ENCODE results near the gene SMAD3. TPM values are rescaled to one million over a fixed set of nuclear protein-coding genes. Genes with fewer than 3 reads are reported as not detected.

Gene SMAD3
- polyA plus RNA-seq, 1 donor: 29.7 TPM

DNA sequence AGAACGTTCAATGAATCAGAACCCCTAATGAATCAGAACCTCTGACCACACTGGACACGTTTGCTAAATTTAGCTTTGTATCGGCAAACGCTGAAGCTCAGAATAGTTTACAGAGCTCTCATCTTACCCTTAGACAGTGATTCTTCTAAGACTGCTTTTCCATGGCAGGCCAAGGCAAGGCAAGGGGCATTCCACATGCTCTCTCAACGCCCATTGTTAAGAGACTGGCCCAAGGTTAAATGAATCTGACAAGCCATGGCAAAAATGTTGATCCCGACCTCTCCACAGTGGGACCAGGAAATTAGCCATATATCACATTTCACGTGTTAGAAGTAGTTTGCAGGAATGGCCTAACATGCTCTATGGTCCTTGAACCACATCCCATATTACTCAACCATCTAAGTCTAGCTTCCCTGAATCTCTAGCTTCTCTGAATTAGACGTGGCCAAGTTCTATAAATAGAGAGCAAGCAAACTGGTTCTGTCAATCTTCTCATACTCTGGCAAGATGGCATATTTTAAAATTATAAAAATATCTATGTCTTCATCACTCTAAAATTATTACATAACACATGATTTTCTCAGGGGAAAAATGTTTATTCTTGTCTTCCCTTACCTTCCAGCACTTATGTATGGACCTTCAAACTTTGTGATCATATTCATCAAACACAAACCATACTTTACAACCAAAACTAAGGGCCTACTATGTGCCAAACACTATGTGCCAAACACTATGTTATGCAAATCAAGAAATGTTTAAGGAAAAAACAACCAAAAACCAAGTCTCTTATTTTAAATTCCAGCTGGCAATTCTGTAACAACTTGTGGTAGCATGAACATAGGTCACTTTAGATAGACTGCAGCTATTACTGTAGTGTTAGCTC lies 134.7 kb downstream of the SMAD3 start:
- no peak for DNase-seq

GRCh38 chr15:67201136-67201535 lies 135.7 kb downstream of the SMAD3 start:
- no peak for DNase-seq

- no peak for DNase-seq
These were observed 136.7 kb downstream of the SMAD3 start for GRCh38 chr15:67202091-67202490.

GRCh38 chr15:67202991-67203390 lies 137.6 kb downstream of the SMAD3 start:
- no peak for DNase-seq

GRCh38 chr15:67207555-67208207 lies 142.3 kb downstream of the SMAD3 start:
- no peak for DNase-seq

DNA sequence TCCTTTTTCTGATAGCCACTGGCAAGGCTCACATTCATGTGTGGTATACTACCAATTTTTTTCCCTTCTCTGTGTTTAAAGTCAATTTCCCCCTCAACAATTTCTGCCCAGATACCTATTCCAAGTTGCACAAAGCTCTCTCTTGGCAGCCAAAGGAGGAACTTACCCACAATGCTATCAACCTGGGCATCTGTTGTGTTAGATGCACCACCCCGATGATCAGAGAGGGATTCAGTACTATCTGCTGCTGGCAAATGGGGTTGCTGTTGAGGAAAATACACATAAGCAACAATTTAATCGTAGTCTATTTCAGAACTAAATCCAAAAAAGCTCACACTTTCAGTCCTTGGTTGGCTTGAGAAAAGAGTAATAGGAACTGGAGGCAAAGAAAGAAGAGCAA lies 143.0 kb downstream of the SMAD3 start:
- no peak for DNase-seq

- no peak for DNase-seq
These were observed 145.3 kb downstream of the SMAD3 start for GRCh38 chr15:67210555-67211168.

DNA sequence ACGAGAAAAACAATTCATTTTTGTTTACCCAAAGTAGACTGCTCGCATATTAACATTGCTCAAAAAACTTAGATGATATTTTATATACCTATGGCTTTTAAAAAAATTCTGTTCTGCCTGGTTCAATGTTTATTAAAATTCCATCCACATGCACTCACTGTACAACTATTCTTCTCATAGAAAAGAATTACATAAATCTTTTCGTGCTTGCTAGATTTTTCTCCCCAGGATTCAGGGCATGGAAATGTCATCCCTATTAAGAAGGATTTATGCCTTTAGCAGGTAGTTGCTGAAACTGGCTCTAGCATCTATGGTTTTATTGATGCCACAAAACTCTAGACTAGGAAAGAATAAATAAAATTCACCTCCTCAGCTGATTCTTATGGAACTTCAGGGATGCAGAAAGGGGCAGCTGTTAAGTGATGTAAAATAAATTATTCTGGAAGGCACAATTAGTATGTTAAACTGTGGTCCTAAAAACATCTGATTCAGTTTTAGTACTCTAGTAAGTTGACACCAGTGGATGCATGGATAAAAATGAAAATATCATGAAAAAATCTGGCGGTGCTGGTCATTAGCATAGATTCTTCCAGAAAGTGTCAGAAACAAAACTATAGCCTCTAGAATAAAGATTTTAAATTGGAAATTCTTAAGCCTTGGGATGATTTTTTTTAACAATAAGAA lies 147.4 kb downstream of the SMAD3 start:
- no peak for DNase-seq

- DNase-seq: no peak
These were observed 149.7 kb downstream of the SMAD3 start for GRCh38 chr15:67215102-67215501.

- no peak for DNase-seq
These were observed 151.5 kb downstream of the SMAD3 start for GRCh38 chr15:67216859-67217258.

- DNase-seq: no peak
These were observed 153.0 kb downstream of the SMAD3 start for GRCh38 chr15:67218428-67218827.

DNA sequence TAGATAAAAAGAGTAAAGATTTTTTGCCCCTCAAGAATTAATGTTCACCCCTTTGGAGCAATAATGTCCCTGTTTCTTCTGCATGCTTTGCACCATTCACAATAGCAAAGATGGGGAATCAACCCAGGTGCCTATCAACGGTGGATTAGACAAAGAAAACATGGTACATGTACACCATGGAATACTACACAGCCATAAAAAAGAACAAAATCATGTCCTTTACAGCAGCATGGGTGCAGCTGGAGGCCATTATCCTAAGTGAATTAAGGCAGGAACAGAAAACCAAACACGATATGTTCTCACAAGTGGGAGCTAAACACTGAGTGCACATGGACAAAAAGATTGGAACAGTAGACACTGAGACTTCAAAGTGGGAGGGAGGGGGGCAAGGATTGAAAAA lies 153.9 kb downstream of the SMAD3 start:
- DNase-seq: no peak

DNA sequence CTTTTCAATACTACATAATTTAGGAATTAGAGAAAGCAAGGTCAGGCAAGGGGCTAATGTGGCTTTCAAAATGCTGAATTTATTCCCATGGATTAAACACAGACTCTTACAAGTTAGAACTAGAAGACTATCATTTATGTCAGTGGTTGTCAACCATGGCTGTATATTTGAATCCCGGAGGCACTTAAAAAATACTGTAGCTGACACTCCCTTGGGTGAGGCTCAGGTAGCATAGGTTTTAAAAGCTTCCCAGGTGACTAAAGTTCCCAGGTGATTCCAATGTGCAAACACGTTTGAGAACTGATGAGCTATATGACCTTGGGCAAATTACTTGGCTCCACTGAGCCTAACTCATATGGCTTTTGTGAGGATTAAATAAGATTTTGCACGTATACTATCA lies 159.5 kb downstream of the SMAD3 start:
- DNase-seq: no peak

DNA sequence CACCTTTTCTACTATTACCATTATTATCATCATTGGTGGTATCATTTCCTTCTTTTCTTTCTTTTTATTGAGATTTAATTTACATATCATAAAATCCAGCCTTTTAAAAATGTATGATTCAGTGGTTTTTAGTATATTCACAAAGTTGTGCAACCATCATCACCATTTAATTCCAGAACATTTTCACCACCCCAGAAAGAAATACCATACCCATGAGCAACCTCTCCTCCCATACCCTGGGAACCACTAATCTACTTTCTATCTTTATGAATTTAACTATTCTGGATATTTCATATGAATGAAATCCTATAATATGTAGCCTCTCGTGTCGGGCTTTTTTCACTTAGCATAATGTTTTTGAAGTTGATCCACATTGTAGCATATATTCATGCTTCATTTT lies 159.9 kb downstream of the SMAD3 start:
- DNase-seq: no peak

DNA sequence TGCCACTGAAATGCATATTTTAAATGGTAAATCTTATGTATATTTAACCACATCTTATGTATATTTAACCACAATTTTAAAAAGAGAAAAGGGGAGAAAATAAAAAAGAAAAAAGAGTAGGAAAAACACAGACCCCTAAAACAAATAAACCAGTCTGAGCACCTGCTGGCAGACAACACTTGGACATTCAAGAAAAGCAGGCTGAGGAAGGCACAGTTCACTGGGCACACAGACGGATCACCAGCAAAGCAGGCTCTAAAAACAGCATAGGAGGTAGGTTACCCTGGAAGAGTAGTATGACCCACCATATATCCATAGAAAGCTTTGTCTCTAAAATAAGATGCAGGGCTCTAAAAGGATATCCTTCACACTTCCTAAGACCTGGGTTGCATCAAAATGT lies 162.0 kb downstream of the SMAD3 start:
- DNase-seq: no peak

GRCh38 chr15:67227846-67228245 lies 162.4 kb downstream of the SMAD3 start:
- no peak for DNase-seq

DNA sequence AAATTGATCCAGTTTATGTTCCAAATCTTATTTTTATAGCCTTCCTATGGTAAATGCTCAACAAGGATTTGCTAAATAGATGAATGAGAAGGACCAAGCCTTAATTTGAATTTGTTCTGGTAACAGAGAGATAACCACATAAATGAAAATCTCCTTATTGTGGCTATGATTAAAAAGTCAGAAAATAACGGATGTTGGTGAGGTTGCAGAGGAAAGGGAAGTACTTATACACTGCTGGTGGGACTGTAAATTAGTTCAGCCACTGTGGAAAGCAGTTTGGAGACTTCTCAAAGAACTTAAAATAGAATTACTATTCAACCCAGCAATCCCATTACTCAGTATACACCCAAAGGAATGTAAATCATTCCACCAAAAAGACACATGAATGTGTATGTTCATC lies 162.9 kb downstream of the SMAD3 start:
- DNase-seq: no peak

- DNase-seq: no peak
These were observed 165.1 kb downstream of the SMAD3 start for GRCh38 chr15:67230504-67230903.

GRCh38 chr15:67232591-67232990 lies 167.2 kb downstream of the SMAD3 start:
- DNase-seq: no peak

DNA sequence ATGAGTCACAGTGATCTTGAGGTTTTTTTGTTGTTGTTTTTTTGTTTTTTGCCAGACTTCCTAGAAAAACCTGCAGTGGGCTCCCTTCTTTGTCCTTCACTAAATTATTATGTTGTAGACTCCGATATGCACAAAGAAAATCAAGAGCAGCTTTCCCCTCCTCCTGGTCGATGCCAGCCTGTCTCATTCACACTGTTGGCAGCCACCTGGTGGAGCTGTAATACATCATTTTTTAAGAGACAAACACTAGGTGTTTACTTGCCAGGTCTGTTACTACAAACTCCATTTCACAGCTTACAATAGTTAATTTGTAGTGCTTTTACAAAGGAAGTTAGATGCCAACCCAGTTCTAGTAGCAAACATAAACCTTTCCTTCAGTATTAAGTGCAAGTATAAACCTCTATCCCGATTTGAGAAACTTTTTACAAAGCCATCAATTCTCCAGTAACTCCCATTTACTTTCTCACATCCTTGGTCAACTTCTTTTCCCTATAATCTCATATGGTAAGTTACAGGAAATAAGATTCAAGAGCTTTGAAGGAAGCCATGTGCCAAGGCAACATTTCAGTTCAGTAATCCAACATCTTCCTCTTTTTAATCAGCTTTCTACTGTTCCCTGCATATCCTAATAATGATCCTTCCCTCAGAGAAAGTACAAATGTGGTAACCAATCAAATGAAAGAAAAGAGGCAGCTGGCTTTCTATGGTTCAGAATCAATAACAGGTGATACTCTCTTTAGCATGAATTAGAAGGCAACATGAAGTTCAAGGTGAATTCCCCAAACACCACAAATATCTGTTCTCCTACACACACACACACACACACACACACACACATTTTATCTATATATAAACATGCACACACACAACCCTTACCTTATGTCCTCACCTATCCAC lies 175.1 kb downstream of the SMAD3 start:
- DNase-seq: no peak

DNA sequence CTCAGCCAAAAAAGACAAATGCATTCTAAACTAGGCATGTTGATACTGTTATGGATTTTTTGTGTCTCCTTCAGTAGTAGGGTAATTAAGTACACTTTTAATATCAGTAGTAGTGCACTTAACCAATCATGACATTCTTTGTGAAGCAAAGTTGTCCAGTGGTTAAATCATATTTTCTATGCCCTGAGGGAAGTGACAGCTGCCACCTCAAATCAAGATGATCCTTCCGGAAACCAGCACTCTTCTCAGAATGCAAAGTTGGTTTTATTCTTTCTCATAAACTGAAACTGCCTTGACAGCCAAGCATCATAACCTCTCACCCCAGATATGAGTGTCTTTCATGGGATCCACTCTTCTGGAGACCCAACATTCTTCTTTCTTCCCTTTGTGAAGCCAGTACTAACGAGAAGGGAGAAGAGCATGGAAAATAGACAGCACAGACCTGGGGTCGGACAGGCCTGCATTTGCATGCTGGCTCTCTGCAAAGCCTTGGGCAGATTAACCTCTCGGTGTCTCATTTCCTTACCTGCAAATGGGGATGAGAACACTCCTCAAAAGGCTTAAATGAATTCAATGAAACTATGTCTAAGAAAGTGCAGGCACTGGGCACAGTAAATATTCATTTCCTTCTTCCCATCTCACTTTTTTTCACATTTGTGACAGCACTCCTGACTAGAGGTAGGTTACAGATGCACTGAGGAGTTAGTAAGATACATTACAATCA lies 175.9 kb downstream of the SMAD3 start:
- no peak for DNase-seq

Data from hindlimb muscle (tissue), 1 donor.